H9 (cell line): ENCODE results near the gene DLX1. TPM values are rescaled to one million over a fixed set of nuclear protein-coding genes. Genes with fewer than 3 reads are reported as not detected.

ENCODE experiments used
- DNase-seq: peaks from one replicate; pipeline ENCODE4 v3.0.0-alpha.2; 2017
- H2AFZ ChIP-seq: one replicate; pipeline ENCODE4 v1.6.1; 2013; ENCODE audit warnings: mild to moderate bottlenecking, low read length, control low read depth, moderate library complexity
- H2AK5ac ChIP-seq: 2 replicates; pipeline ENCODE4 v1.6.1; 2013; ENCODE audit warnings: low read length, control low read depth, mixed read lengths; ENCODE audit not compliant: insufficient read length
- H2BK120ac ChIP-seq: one replicate; pipeline ENCODE4 v1.6.1; 2013; ENCODE audit warnings: low read depth, mild to moderate bottlenecking, low read length, control low read depth, inconsistent platforms; ENCODE audit not compliant: poor library complexity, severe bottlenecking
- H2BK12ac ChIP-seq: 2 replicates; pipeline ENCODE4 v1.6.1; 2013; ENCODE audit warnings: low read length, control low read depth, mixed read lengths, low read depth; ENCODE audit not compliant: insufficient read length
- H2BK15ac ChIP-seq: 2 replicates; pipeline ENCODE4 v1.6.1; 2013; ENCODE audit warnings: low read depth, low read length, control low read depth
- H2BK20ac ChIP-seq: one replicate; pipeline ENCODE4 v1.6.1; 2013; ENCODE audit warnings: low read depth, mild to moderate bottlenecking, low read length, control low read depth, inconsistent platforms; ENCODE audit not compliant: poor library complexity, severe bottlenecking
- H2BK5ac ChIP-seq: 2 replicates; pipeline ENCODE4 v1.6.1; 2013; ENCODE audit warnings: low read length, control low read depth, mixed read lengths; ENCODE audit not compliant: insufficient read length
- H3K14ac ChIP-seq: 2 replicates; pipeline ENCODE4 v1.6.1; 2013; ENCODE audit warnings: low read length, control low read depth; ENCODE audit not compliant: insufficient read depth
- H3K18ac ChIP-seq: 2 replicates; pipeline ENCODE4 v1.6.1; 2013; ENCODE audit warnings: low read depth, mild to moderate bottlenecking, mixed read lengths, low read length, control low read depth; ENCODE audit not compliant: insufficient read length
- H3K23ac ChIP-seq: 2 replicates; pipeline ENCODE4 v1.6.1; 2013; ENCODE audit warnings: low read length, control low read depth, mixed read lengths, low read depth; ENCODE audit not compliant: insufficient read length
- H3K23me2 ChIP-seq: 2 replicates; pipeline ENCODE4 v1.6.1; 2013; ENCODE audit warnings: low read depth, mild to moderate bottlenecking, mixed read lengths, low read length, control low read depth; ENCODE audit not compliant: insufficient read length, poor library complexity, severe bottlenecking
- H3K27ac ChIP-seq: 2 replicates; pipeline ENCODE4 v1.5.1; 2013; ENCODE audit warnings: low read length, control low read depth, mixed read lengths, low read depth; ENCODE audit not compliant: insufficient read length
- H3K27me3 ChIP-seq: 2 replicates; pipeline ENCODE4 v1.6.1; 2013; ENCODE audit warnings: low read length, control low read depth, inconsistent platforms; ENCODE audit not compliant: insufficient read depth
- H3K4ac ChIP-seq: 2 replicates; pipeline ENCODE4 v1.6.1; 2013; ENCODE audit warnings: low read depth, mild to moderate bottlenecking, control low read depth, inconsistent platforms, low read length, moderate library complexity
- H3K4me1 ChIP-seq: 2 replicates; pipeline ENCODE4 v1.6.1; 2013; ENCODE audit warnings: low read length, control low read depth, inconsistent platforms; ENCODE audit not compliant: insufficient read depth
- H3K4me2 ChIP-seq: 2 replicates; pipeline ENCODE4 v1.6.1; 2013; ENCODE audit warnings: low read length, control low read depth, mixed read lengths; ENCODE audit not compliant: insufficient read length, insufficient read depth
- H3K56ac ChIP-seq: 2 replicates; pipeline ENCODE4 v1.6.1; 2013; ENCODE audit warnings: low read depth, mild to moderate bottlenecking, mixed read lengths, low read length, control low read depth; ENCODE audit not compliant: insufficient read length
- H3K79me1 ChIP-seq: 2 replicates; pipeline ENCODE4 v1.6.1; 2013; ENCODE audit warnings: low read depth, mild to moderate bottlenecking, moderate library complexity, low read length, control low read depth, inconsistent platforms; ENCODE audit not compliant: insufficient read depth, poor library complexity, severe bottlenecking
- H3K79me2 ChIP-seq: 2 replicates; pipeline ENCODE4 v1.6.1; 2013; ENCODE audit warnings: low read length, control low read depth, inconsistent platforms; ENCODE audit not compliant: insufficient read depth
- H3K9ac ChIP-seq: 2 replicates; pipeline ENCODE4 v1.6.1; 2013; ENCODE audit warnings: low read length, control low read depth, mixed read lengths; ENCODE audit not compliant: insufficient read length; ENCODE audit errors: extremely low read depth
- H3K9me3 ChIP-seq: one replicate; pipeline ENCODE4 v1.6.1; 2013; ENCODE audit warnings: low read depth, low read length, inconsistent platforms; ENCODE audit not compliant: control insufficient read depth
- H3T11ph ChIP-seq: one replicate; pipeline ENCODE4 v1.6.1; 2013; ENCODE audit warnings: mild to moderate bottlenecking, low read length, control low read depth, inconsistent platforms
- H4K20me1 ChIP-seq: one replicate; pipeline ENCODE4 v1.6.1; 2013; ENCODE audit not compliant: control insufficient read depth, insufficient read length, insufficient read depth
- H4K5ac ChIP-seq: 2 replicates; pipeline ENCODE4 v1.6.1; 2013; ENCODE audit warnings: low read depth, mild to moderate bottlenecking, mixed read lengths, low read length, control low read depth; ENCODE audit not compliant: insufficient read length
- H4K8ac ChIP-seq: replicated peaks from 2 replicates; pipeline ENCODE4 v1.6.1; 2013; ENCODE audit warnings: low read length, control low read depth, mixed read lengths, low read depth; ENCODE audit not compliant: insufficient read length
- H4K91ac ChIP-seq: 2 replicates; pipeline ENCODE4 v1.6.1; 2013; ENCODE audit warnings: low read depth, mild to moderate bottlenecking, moderate library complexity, mixed read lengths, low read length, control low read depth; ENCODE audit not compliant: insufficient read length
- H3K27ac Mint-ChIP-seq, 3 experiments: 2 replicates in 2 of 3; 3 replicates in 1 of 3; pipeline ENCODE4 v1.8.0; 2020 to 2021; ENCODE audit warnings: mixed read lengths in 3 of 3, mild to moderate bottlenecking in 1 of 3, moderate library complexity in 1 of 3
- H3K27me3 Mint-ChIP-seq: 2 replicates; pipeline ENCODE4 v1.8.0; 2021; ENCODE audit warnings: low read depth, mild to moderate bottlenecking, moderate library complexity, mixed read lengths
- H3K36me3 Mint-ChIP-seq, 3 experiments: 2 replicates in 2 of 3; 3 replicates in 1 of 3; pipeline ENCODE4 v1.8.0; 2020 to 2021; ENCODE audit warnings: low read depth in 3 of 3, mixed read lengths in 3 of 3; ENCODE audit not compliant: insufficient read depth in 1 of 3
- H3K4me1 Mint-ChIP-seq, 2 experiments: 2 replicates each; pipeline ENCODE4 v1.8.0; 2020; ENCODE audit warnings: mixed read lengths in 2 of 2
- H3K4me3 Mint-ChIP-seq, 2 experiments: 2 replicates in 1 of 2; 3 replicates in 1 of 2; pipeline ENCODE4 v1.8.0; 2020 to 2021; ENCODE audit warnings: mild to moderate bottlenecking in 2 of 2, mixed read lengths in 2 of 2, moderate library complexity in 1 of 2
- H3K9me3 Mint-ChIP-seq, 2 experiments: 2 replicates in 1 of 2; 3 replicates in 1 of 2; pipeline ENCODE4 v1.8.0; 2020; ENCODE audit warnings: mild to moderate bottlenecking in 2 of 2, mixed read lengths in 2 of 2, moderate library complexity in 1 of 2
- CTCF ChIP-seq: fragments of 200-600 bp; sonication (generic); conservative IDR thresholded peaks from 3 replicates; pipeline ENCODE4 v1.8.0; 2021; ENCODE audit warnings: antibody characterized with exemption, mild to moderate bottlenecking
- total RNA-seq: library from RNA; stranded (reverse); gene quantifications from 2 replicates; pipeline ENCODE4 v1.2.1, GENCODE V29; 2021

The DLX1 gene
- total RNA-seq, 1 experiment from 2014 or later, result not detected

- Mint-ChIP-seq H3K4me3 (no peak overlapping the region), H3K4me1 (peaks cover 24 to 36% of the 10 kb centered on the region in 2 experiments), H3K27me3 (peaks cover 24% of the 10 kb centered on the region), H3K9me3 (peaks cover 7 to 18% of the 10 kb centered on the region in 2 experiments), H3K36me3 (peaks cover 0 to 28% (median 0%) of the 10 kb centered on the region in 3 experiments; a peak in 4 of 7 replicates), H3K27ac (no peak overlapping the region)
- Histone ChIP-seq H3K27me3 (peaks cover 2% of the 10 kb centered on the region; the same call in 1 of the 2 replicates), H4K8ac (no peak overlapping the region), H2BK12ac (no peak overlapping the region), H3K56ac (no peak overlapping the region), H2AK5ac (no peak overlapping the region), H4K5ac (no peak overlapping the region), H3K27ac (no peak overlapping the region), H3K9me3 (no peaks in the 10 kb centered on the region), H3K23ac (no peak overlapping the region), H2BK20ac (no peak overlapping the region), H2BK15ac (no peak overlapping the region), H2BK5ac (no peak overlapping the region), H3T11ph (no peak overlapping the region), H4K20me1 (no peaks in the 10 kb centered on the region), H3K79me1 (no peaks in the 10 kb centered on the region), H4K91ac (no peak overlapping the region), H3K79me2 (no peaks in the 10 kb centered on the region), H3K9ac (no peak overlapping the region), H3K18ac (no peak overlapping the region), H3K4me1 (peaks cover 4% of the 10 kb centered on the region; the same call in 1 of the 2 replicates), H3K4me2 (no peak overlapping the region), H2AFZ (no peak overlapping the region), H3K4ac (no peak overlapping the region), H3K23me2 (no peaks in the 10 kb centered on the region), H3K14ac (no peak overlapping the region), H2BK120ac (no peak overlapping the region)
- no peak for DNase-seq
- no peak for TF ChIP-seq CTCF
Observed at GRCh38 chr2:172129404-172129803, 44.1 kb downstream of the DLX1 start.
